ENCODE results near the gene CADPS2. TPM values are rescaled to one million over a fixed set of nuclear protein-coding genes. Genes with fewer than 3 reads are reported as not detected.

Gene CADPS2
- total and polyA plus RNA-seq, 8 donors = 7.0 to 57.8 (median 29.7) TPM

DNA sequence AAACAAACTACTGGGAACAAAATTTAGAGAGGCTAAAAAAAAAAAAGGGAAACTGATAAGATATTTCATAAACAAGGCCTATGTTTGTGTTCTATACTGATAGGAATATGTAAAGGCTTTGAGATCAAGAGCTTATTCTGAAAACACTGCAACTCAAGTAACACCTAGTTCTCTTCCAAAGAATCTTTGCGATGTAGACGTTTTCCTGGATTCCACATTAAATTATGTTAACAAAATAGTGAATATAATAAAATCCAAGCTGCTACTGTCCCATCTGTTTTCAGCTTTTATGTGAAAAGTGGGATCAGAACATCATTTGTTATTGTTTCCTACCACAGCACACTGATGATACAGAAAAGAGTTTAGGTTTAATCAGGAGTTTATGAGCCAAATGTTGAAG lies 130.6 kb downstream of the CADPS2 start:
- TF ChIP-seq EP300 (IDR thresholded peaks at IDR 0.05) (no peak), POLR2A (IDR thresholded peaks at IDR 0.05) (no peak), POLR2AphosphoS5 (IDR thresholded peaks at IDR 0.05) (no peak)
- TF ChIP-seq, protein P1, sequence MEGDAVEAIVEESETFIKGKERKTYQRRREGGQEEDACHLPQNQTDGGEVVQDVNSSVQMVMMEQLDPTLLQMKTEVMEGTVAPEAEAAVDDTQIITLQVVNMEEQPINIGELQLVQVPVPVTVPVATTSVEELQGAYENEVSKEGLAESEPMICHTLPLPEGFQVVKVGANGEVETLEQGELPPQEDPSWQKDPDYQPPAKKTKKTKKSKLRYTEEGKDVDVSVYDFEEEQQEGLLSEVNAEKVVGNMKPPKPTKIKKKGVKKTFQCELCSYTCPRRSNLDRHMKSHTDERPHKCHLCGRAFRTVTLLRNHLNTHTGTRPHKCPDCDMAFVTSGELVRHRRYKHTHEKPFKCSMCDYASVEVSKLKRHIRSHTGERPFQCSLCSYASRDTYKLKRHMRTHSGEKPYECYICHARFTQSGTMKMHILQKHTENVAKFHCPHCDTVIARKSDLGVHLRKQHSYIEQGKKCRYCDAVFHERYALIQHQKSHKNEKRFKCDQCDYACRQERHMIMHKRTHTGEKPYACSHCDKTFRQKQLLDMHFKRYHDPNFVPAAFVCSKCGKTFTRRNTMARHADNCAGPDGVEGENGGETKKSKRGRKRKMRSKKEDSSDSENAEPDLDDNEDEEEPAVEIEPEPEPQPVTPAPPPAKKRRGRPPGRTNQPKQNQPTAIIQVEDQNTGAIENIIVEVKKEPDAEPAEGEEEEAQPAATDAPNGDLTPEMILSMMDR (IDR thresholded peaks at IDR 0.05) = no peak
- no peak for DNase-seq
- H3K27ac ChIP-seq = no peak overlapping the region
- intact Hi-C loops (cut with DNase I; ENCODE audit: low total_unique reads) = no loop called here
- H3K9me3 ChIP-seq = no peaks in the 10 kb centered on the region
- H3K36me3 ChIP-seq = no peaks in the 10 kb centered on the region
- peaks cover 0 to 3% (median 0%) of the 10 kb centered on the region in 4 donors for H3K4me1 ChIP-seq
- no peak overlapping the region for H3K4me3 ChIP-seq
- WGBS, 5 donors = 22 to 46% (median 36%) methylated on average over 2 of the region's 2 CpGs
- no peaks in the 10 kb centered on the region for H3K27me3 ChIP-seq

DNA sequence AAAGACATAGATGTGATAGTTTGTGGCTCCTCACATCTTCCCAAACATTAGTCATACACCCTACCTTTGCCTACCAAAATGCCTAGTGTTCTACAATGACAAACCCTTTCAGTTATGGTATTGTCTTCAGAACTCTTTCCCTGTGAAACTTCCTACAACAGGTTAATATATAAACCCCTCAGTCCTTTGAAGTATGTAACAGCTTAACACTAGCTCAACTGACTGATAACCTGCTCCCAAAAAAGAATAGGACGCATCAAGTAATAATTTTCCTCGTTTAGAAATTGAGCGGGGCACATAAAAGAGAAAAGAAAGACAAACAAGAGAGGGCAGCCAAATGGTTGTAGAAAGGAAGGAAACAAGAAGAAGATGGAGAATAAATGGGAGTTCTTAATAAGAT lies 133.7 kb downstream of the CADPS2 start:
- intact Hi-C loops (cut with DNase I; ENCODE audit: low total_unique reads) = no loop called here
- Histone ChIP-seq H3K27ac (no peak overlapping the region), H3K9me3 (no peaks in the 10 kb centered on the region), H3K4me3 (no peak overlapping the region), H3K36me3 (no peaks in the 10 kb centered on the region), H3K27me3 (no peaks in the 10 kb centered on the region), H3K4me1 (peaks cover 0 to 3% (median 0%) of the 10 kb centered on the region in 4 donors)
- no peak for DNase-seq
- WGBS, 5 donors = 32 to 54% (median 44%) methylated on average over 3 of the region's 3 CpGs
- TF ChIP-seq EP300 (IDR thresholded peaks at IDR 0.05) (no peak), POLR2A (IDR thresholded peaks at IDR 0.05) (no peak), POLR2AphosphoS5 (IDR thresholded peaks at IDR 0.05) (no peak)
- TF ChIP-seq, protein P1 (IDR thresholded peaks at IDR 0.05) = no peak

DNA sequence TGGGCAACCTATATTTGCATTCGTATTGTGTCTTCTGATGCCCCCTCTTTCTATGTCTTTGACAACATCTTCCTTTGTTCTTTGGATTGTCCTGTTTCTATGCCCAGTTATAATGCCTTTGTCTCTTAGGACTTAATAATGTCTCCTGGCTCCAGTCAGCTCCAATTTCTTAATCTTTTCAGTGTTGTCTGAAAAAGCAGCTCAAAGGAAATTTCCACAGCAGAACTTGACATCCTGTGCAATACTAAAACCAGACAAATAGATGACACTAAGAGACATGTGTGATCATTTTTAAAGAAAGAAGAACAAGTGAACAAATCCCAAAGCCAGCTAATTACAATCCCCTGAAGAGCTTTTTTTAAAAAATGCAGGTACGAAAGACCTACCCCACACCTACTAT lies 135.9 kb downstream of the CADPS2 start:
- Histone ChIP-seq H3K4me3 (no peak overlapping the region), H3K27ac (no peak overlapping the region), H3K36me3 (no peaks in the 10 kb centered on the region), H3K4me1 (peaks cover 0 to 3% (median 0%) of the 10 kb centered on the region in 4 donors), H3K9me3 (no peaks in the 10 kb centered on the region), H3K27me3 (no peaks in the 10 kb centered on the region)
- intact Hi-C loops (cut with DNase I; ENCODE audit: low total_unique reads) = no loop called here
- TF ChIP-seq POLR2A (IDR thresholded peaks at IDR 0.05) (no peak), POLR2AphosphoS5 (IDR thresholded peaks at IDR 0.05) (no peak), EP300 (IDR thresholded peaks at IDR 0.05) (no peak)
- TF ChIP-seq, protein P1 (IDR thresholded peaks at IDR 0.05) = no peak
- 86 to 95% (median 92%) methylated on average over 2 of the region's 2 CpGs for WGBS, 5 donors
- no peak for DNase-seq

DNA sequence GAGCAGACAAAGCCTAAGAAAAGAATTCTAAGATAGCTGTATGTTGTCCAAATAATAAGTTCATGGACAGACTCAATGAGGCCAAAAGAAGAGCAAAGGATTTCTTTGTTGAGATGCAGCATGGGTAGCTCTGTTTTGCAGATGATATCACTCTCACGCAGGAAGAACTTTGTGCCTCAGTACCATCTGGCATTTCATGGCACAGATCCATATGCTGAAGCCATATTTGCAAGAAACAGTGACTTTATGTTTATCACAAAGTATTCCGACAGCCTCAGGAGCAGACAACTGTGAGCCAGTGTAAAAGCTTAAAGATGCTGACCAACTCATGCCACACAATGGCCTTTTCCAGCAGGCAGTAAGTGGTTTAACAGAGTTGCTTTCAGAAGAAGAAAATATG lies 138.1 kb downstream of the CADPS2 start:
- Histone ChIP-seq H3K4me1 (peaks cover 0 to 2% (median 0%) of the 10 kb centered on the region in 4 donors), H3K9me3 (no peaks in the 10 kb centered on the region), H3K27ac (no peak overlapping the region), H3K27me3 (no peaks in the 10 kb centered on the region), H3K4me3 (no peak overlapping the region), H3K36me3 (no peaks in the 10 kb centered on the region)
- 73 to 99% (median 93%) methylated on average over 2 of the region's 2 CpGs for WGBS, 5 donors
- TF ChIP-seq POLR2A (IDR thresholded peaks at IDR 0.05) = no peak
- TF ChIP-seq POLR2AphosphoS5 (IDR thresholded peaks at IDR 0.05) = no peak
- TF ChIP-seq, protein P1 (IDR thresholded peaks at IDR 0.05) = no peak
- no peak for TF ChIP-seq EP300 (IDR thresholded peaks at IDR 0.05)
- intact Hi-C loops (cut with DNase I; ENCODE audit: low total_unique reads) = no loop called here
- peak in 1 of 2 donors; percentile 26 for DNase-seq
